Stimulated activated naive CD8-positive, alpha-beta T cell treated with anti-CD3 and anti-CD28 coated beads, Interleukin-15, amount 100 ng/mL, for 72 hours (primary cell): ENCODE measurements around the gene ATG14.
"Not testable (repeated sequence)": the region's sequence is repeated elsewhere in the genome, so short reads cannot be mapped to it uniquely, and the experiment has no call there.

Experiments used
- ATAC-seq: fragments of 150-1000 bp; cut with Tn5 transposase; 2 replicates; pipeline ENCODE4 v1.10.0; 2021; ENCODE audit warnings: mild to moderate bottlenecking, moderate library complexity
- DNase-seq, 2 donors: peaks; one replicate each; pipeline ENCODE4 v3.0.0; 2021 to 2022
- H3K27ac Mint-ChIP-seq, 2 donors: one replicate each; pipeline ENCODE4 v1.8.0; 2022; ENCODE audit warnings: mild to moderate bottlenecking in 2 of 2, mixed read lengths in 2 of 2, moderate library complexity in 2 of 2
- H3K27me3 Mint-ChIP-seq: one replicate; pipeline ENCODE4 v1.8.0; 2022; ENCODE audit warnings: mixed read lengths
- H3K4me1 Mint-ChIP-seq: one replicate; pipeline ENCODE4 v1.8.0; 2022; ENCODE audit warnings: mild to moderate bottlenecking, mixed read lengths
- H3K4me3 Mint-ChIP-seq, 2 donors: one replicate each; pipeline ENCODE4 v1.8.0; 2022; ENCODE audit warnings: mild to moderate bottlenecking in 2 of 2, mixed read lengths in 2 of 2, moderate library complexity in 1 of 2
- H3K9me3 Mint-ChIP-seq, 2 donors: one replicate each; pipeline ENCODE4 v1.8.0; 2022; ENCODE audit warnings: mixed read lengths in 2 of 2

Gene ATG14

GRCh38 chr14:55441286-55441685 lies 29.7 kb upstream of the ATG14 start:
- H3K27me3 Mint-ChIP-seq: no peaks in the 10 kb centered on the region
- no peak overlapping the region for H3K27ac Mint-ChIP-seq
- no peaks in the 10 kb centered on the region for H3K4me1 Mint-ChIP-seq
- no peaks in the 10 kb centered on the region for H3K9me3 Mint-ChIP-seq
- DNase-seq: no peak
- no peak overlapping the region for H3K4me3 Mint-ChIP-seq
- no peak for ATAC-seq

DNA sequence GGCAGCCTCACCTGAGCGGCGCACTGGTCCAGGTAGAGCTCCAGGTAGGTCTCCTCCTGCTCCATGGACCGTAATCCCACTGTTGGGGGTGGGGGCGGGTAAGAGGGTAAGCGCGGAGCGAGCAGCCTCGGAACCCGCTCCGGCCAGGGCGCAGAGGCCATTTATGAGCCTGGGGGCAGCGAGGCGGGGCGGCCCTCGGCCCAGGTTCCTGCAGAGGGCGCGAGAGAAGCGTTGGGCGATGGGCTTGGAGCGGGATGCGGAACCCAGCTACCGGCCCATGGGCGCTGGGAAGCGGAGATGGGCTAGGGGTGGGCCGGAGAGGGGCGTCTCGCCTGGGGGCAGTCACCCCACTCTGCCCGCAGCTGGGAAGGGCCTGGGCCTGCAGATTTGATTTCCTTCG lies 28.8 kb upstream of the ATG14 start, which contains the start of gene TBPL2:
Gene TBPL2, minus strand, starts transcription at position 232 of the 400 bp plus-strand sequence. Its CDS starts 167 bp downstream, at position 65.
- no peak for DNase-seq
- no peak within 1 kb of the TSS for H3K4me3 Mint-ChIP-seq
- peak within 1 kb of the TSS in 1 of 2 donors; percentile 48 for H3K27ac Mint-ChIP-seq
- H3K9me3 Mint-ChIP-seq: no peaks in the 10 kb centered on the region
- ATAC-seq: no peak
- no peaks in the 10 kb centered on the region for H3K4me1 Mint-ChIP-seq
- no peaks in the 10 kb centered on the region for H3K27me3 Mint-ChIP-seq

- H3K4me3 Mint-ChIP-seq: no peak overlapping the region
- no peaks in the 10 kb centered on the region for H3K9me3 Mint-ChIP-seq
- DNase-seq (no peak), ATAC-seq (peak; percentile 62)
- H3K4me1 Mint-ChIP-seq: peaks cover 18% of the 10 kb centered on the region
- H3K27me3 Mint-ChIP-seq: no peaks in the 10 kb centered on the region
- H3K27ac Mint-ChIP-seq: no peak overlapping the region
Observed at GRCh38 chr14:55438066-55438683, 26.5 kb upstream of the ATG14 start.

DNA sequence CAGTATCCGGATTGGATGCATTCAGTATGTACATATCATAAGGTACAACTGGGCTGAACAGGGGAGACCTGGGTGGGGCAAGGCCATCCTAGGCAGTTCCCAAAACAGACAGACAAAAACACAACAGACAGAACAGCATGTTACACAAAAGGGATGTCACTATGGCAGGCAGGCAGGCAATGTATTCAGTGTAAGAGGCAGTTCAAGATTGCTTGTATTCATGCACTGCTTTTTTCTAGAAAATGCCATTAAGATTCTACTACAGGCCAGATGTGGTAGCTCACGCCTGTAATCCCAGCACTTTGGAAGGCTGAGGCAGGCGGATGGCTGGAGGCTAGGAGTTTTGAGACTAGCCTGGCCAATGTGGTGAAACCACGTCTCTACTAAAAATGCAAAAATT lies 25.3 kb upstream of the ATG14 start:
- DNase-seq (no peak), ATAC-seq (no peak)
- Mint-ChIP-seq H3K27me3 (no peaks in the 10 kb centered on the region), H3K27ac (no peak overlapping the region), H3K9me3 (no peaks in the 10 kb centered on the region), H3K4me1 (peaks cover 19% of the 10 kb centered on the region), H3K4me3 (no peak overlapping the region)

DNA sequence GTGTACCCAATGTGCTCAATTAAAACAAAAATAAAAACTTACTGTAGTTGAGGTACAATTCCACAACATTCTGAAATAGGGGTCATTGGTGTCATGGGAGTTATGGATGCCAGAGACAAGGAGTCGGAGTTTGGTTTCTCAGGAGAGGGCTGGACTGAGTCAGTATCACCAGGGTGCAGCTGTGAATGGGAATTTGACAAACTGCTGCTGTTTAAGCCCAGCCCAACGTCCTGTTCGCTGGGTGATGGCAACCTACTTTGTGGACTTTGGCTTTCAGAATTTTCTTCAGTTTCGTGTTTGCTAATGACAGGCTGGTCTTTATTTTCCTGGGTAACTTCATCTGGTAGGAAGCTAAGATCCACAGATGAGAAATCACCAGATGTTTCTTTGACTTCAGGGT lies 24.9 kb upstream of the ATG14 start:
- DNase-seq (no peak), ATAC-seq (no peak)
- Mint-ChIP-seq H3K27me3 (no peaks in the 10 kb centered on the region), H3K4me1 (peaks cover 19% of the 10 kb centered on the region), H3K4me3 (no peak overlapping the region), H3K9me3 (no peaks in the 10 kb centered on the region), H3K27ac (no peak overlapping the region)

GRCh38 chr14:55434805-55435174 lies 23.2 kb upstream of the ATG14 start:
- no peak overlapping the region for H3K27ac Mint-ChIP-seq
- peaks cover 22% of the 10 kb centered on the region for H3K4me1 Mint-ChIP-seq
- no peak overlapping the region for H3K4me3 Mint-ChIP-seq
- ATAC-seq: no peak
- H3K9me3 Mint-ChIP-seq: no peaks in the 10 kb centered on the region
- no peak for DNase-seq
- H3K27me3 Mint-ChIP-seq: no peaks in the 10 kb centered on the region

GRCh38 chr14:55433880-55434804 lies 22.5 kb upstream of the ATG14 start:
- Mint-ChIP-seq H3K9me3 (no peaks in the 10 kb centered on the region), H3K27ac (no peak overlapping the region), H3K4me1 (peaks cover 25% of the 10 kb centered on the region), H3K4me3 (peak overlapping the region in 1 of 2 donors; percentile 10), H3K27me3 (no peaks in the 10 kb centered on the region)
- DNase-seq (no peak), ATAC-seq (peak; percentile 45)

GRCh38 chr14:55432628-55433027 lies 21.0 kb upstream of the ATG14 start:
- Mint-ChIP-seq H3K4me1 (peaks cover 25% of the 10 kb centered on the region), H3K9me3 (no peaks in the 10 kb centered on the region), H3K4me3 (no peak overlapping the region), H3K27me3 (no peaks in the 10 kb centered on the region), H3K27ac (no peak overlapping the region)
- ATAC-seq: no peak
- no peak for DNase-seq

- H3K4me1 Mint-ChIP-seq: peaks cover 25% of the 10 kb centered on the region
- no peaks in the 10 kb centered on the region for H3K9me3 Mint-ChIP-seq
- ATAC-seq (peak; percentile 93), DNase-seq (peak; percentile 40 to 45)
- no peaks in the 10 kb centered on the region for H3K27me3 Mint-ChIP-seq
- no peak overlapping the region for H3K4me3 Mint-ChIP-seq
- H3K27ac Mint-ChIP-seq: peak overlapping the region in 1 of 2 donors; percentile 35
Observed at GRCh38 chr14:55430024-55430690, 18.5 kb upstream of the ATG14 start.

DNA sequence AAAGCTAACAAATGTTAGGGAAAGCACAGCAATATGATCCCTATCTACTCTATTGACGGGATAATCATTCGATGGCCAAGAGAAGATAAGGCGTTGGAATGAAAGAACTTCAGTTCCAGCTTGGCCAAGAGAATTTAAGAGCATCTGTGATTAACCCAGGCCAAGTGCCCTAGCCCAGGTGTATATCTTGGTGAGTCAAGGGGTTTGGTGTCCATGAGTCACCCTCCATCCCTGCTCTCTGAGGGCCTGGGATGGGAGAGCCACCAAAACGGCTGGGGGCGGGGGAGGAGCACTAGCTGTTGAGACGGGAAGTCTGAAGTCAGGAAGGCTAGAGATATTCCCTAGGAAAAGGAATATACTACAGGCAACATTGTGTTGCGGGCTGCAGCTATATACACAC lies 15.8 kb upstream of the ATG14 start:
- H3K27me3 Mint-ChIP-seq: no peaks in the 10 kb centered on the region
- ATAC-seq: no peak

DNA sequence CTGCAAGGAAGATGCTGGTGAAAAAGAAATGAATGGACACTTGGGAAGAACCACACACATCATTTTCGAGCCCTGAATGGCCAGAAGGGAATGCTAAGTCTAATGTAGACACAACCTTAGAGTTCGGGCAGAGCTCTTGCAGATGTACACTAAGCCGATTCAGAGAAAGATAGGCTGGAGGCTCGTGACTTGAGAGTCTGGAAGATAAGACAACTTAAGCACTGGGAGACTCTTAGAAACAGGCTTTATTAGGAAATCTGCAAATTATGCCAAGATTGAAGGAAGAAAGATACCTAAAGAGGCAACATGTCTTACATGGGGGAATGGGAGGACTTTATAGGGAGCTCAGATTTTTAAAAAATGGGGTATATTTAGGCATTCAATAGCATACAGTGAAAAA lies 15.3 kb upstream of the ATG14 start:
- Mint-ChIP-seq H3K27me3 (no peaks in the 10 kb centered on the region), H3K27ac (no peak overlapping the region), H3K4me3 (no peak overlapping the region), H3K4me1 (peaks cover 6% of the 10 kb centered on the region), H3K9me3 (no peaks in the 10 kb centered on the region)
- no peak for ATAC-seq
- DNase-seq: no peak

More for the DNA sequence above, 15.8 kb upstream of the ATG14 start:
- Mint-ChIP-seq H3K27ac (no peak overlapping the region), H3K9me3 (no peaks in the 10 kb centered on the region), H3K4me3 (no peak overlapping the region), H3K4me1 (peaks cover 6% of the 10 kb centered on the region)
- no peak for DNase-seq

DNA sequence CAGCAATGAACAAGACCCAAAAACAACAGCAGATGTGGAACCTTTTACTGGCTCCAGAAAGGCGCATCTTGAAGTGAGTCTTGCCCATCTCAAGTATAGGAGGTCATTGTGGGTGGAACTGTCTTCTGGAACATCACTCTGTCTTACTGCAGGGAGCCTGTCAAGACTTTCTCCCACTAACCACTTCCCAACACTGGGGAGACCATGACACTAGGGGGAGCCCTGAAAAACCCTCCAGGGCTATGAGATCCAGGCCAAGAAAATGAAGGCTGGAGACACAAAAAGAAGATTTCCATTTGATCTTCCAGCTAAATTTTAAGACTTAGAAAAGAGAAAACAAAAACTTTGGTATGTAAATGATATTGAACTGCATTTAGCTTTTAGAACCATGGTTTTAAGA lies 13.5 kb upstream of the ATG14 start:
- no peak for ATAC-seq
- Mint-ChIP-seq H3K27ac (no peak overlapping the region), H3K9me3 (no peaks in the 10 kb centered on the region), H3K27me3 (no peaks in the 10 kb centered on the region), H3K4me1 (peaks cover 6% of the 10 kb centered on the region), H3K4me3 (no peak overlapping the region)
- DNase-seq: no peak

GRCh38 chr14:55423969-55424368 lies 12.3 kb upstream of the ATG14 start:
- no peak overlapping the region for H3K4me3 Mint-ChIP-seq
- H3K27me3 Mint-ChIP-seq: no peaks in the 10 kb centered on the region
- H3K9me3 Mint-ChIP-seq: no peaks in the 10 kb centered on the region
- H3K4me1 Mint-ChIP-seq: no peaks in the 10 kb centered on the region
- DNase-seq (no peak), ATAC-seq (no peak)
- no peak overlapping the region for H3K27ac Mint-ChIP-seq

DNA sequence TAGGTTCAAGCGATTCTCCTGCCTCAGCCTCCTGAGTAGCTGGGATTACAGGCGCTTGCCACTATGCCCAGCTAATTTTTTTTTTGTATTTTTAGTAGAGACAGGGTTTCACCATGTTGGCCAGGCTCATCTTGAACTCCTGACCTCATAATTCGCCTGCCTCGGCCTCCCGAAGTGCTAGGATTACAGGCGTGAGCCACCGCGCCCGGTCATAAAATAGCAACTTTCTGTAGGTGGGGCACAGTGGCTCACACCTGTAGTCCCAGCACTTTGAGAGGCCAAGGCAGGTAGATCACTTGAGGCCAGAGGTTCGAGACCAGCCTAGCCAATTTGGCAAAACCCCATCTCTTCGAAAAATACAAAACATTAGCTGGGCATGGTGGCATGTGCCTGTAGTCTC lies 10.7 kb upstream of the ATG14 start:
- H3K4me1 Mint-ChIP-seq, H3K4me3 Mint-ChIP-seq, ATAC-seq, H3K9me3 Mint-ChIP-seq, H3K27me3 Mint-ChIP-seq, H3K27ac Mint-ChIP-seq, DNase-seq: not testable (repeated sequence)

DNA sequence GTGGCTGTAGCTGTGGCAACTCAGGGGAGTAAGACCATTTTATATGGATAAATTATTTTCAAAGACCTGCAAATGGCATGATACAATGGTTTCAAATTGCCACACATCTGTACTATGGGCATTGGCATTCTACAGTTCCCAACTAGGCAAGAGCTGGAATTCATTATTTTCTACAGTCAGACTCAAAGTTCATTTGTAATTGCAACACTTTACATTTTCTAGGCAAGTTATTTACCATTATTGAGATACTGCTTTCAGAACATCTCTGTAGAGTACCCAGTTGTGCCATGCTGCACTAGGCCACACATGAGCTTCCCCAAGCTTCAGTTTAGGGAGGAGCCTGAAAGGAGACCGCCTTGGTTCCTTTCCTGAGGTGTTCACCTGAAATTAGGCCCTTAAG lies 8.0 kb upstream of the ATG14 start:
- DNase-seq: no peak
- no peak for ATAC-seq
- H3K27ac Mint-ChIP-seq: no peak overlapping the region
- H3K9me3 Mint-ChIP-seq: no peaks in the 10 kb centered on the region
- no peaks in the 10 kb centered on the region for H3K27me3 Mint-ChIP-seq
- no peak overlapping the region for H3K4me3 Mint-ChIP-seq
- peaks cover 20% of the 10 kb centered on the region for H3K4me1 Mint-ChIP-seq

DNA sequence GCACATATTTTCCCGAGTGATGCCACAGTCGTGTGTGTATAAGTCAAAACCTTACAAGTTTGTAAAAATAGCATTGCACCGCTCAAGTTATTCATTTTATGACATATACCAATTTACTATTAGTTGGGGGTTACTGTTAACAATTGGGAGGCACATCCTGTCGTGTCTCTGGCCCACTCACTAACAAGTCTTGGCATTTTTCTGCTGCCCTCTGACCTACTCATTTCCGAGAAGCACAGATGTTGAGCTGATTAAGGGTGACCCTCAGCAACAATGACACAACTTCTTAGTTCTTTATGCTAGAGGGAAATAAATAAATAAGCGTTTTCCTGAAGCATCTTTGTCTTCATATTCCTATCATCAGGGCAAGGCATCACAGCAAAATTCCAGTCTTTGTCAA lies 6.8 kb upstream of the ATG14 start:
- ATAC-seq (no peak), DNase-seq (no peak)
- Mint-ChIP-seq H3K9me3 (no peaks in the 10 kb centered on the region), H3K4me3 (no peak overlapping the region), H3K27ac (no peak overlapping the region), H3K27me3 (no peaks in the 10 kb centered on the region), H3K4me1 (peaks cover 20% of the 10 kb centered on the region)
